Mammary epithelial cell (primary cell): ENCODE measurements around the gene KREMEN2.

ENCODE experiments used
- EZH2 ChIP-seq: IDR thresholded peaks from 2 replicates; pipeline ENCODE4 v1.6.1; 2012; ENCODE audit warnings: low read length, inconsistent platforms, borderline replicate concordance
- TF ChIP-seq, protein P1 (sequence below), 2 donors: IDR thresholded peaks in 1 of 2; conservative IDR thresholded peaks in 1 of 2; 2 replicates each; pipeline ENCODE4 v1.5.1; 2011 to 2012; ENCODE audit warnings: inconsistent platforms in 2 of 2, low read length in 2 of 2, mild to moderate bottlenecking in 2 of 2, control low read depth in 1 of 2, low read depth in 1 of 2; ENCODE audit not compliant: insufficient read depth in 1 of 2; ENCODE audit errors: extremely low read depth in 1 of 2

DNA sequence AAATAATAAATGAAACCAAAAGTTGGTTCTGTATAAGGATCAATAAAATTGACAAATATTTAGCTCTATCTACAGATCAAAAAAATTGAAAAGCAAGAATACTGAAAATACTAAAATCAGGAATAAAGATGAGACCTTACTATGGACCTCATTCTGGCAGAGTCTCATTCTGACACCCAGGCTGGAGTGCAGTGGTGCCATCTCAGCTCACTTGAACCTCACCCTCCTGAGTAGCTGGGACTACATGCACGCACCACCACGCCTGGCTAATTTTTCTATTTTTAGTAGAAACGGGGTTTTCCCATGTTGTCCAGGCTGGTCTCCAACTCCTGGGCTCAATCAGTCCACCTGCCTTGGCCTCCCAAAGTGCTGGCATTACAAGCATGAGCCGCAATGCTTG is 22.0 kb upstream of the KREMEN2 start:
- TF ChIP-seq EZH2 = no peak
- TF ChIP-seq, protein P1, sequence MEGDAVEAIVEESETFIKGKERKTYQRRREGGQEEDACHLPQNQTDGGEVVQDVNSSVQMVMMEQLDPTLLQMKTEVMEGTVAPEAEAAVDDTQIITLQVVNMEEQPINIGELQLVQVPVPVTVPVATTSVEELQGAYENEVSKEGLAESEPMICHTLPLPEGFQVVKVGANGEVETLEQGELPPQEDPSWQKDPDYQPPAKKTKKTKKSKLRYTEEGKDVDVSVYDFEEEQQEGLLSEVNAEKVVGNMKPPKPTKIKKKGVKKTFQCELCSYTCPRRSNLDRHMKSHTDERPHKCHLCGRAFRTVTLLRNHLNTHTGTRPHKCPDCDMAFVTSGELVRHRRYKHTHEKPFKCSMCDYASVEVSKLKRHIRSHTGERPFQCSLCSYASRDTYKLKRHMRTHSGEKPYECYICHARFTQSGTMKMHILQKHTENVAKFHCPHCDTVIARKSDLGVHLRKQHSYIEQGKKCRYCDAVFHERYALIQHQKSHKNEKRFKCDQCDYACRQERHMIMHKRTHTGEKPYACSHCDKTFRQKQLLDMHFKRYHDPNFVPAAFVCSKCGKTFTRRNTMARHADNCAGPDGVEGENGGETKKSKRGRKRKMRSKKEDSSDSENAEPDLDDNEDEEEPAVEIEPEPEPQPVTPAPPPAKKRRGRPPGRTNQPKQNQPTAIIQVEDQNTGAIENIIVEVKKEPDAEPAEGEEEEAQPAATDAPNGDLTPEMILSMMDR (conservative IDR thresholded peaks at IDR 0.05 in 1 of 2, IDR thresholded peaks at IDR 0.05 in 1 of 2; ENCODE audit: extremely low read depth in 1 of 2, insufficient read depth in 1 of 2, low read depth in 1 of 2, low read length in 2 of 2) = no peak
